ENCODE data around the gene TOB1.

The TOB1 gene

DNA sequence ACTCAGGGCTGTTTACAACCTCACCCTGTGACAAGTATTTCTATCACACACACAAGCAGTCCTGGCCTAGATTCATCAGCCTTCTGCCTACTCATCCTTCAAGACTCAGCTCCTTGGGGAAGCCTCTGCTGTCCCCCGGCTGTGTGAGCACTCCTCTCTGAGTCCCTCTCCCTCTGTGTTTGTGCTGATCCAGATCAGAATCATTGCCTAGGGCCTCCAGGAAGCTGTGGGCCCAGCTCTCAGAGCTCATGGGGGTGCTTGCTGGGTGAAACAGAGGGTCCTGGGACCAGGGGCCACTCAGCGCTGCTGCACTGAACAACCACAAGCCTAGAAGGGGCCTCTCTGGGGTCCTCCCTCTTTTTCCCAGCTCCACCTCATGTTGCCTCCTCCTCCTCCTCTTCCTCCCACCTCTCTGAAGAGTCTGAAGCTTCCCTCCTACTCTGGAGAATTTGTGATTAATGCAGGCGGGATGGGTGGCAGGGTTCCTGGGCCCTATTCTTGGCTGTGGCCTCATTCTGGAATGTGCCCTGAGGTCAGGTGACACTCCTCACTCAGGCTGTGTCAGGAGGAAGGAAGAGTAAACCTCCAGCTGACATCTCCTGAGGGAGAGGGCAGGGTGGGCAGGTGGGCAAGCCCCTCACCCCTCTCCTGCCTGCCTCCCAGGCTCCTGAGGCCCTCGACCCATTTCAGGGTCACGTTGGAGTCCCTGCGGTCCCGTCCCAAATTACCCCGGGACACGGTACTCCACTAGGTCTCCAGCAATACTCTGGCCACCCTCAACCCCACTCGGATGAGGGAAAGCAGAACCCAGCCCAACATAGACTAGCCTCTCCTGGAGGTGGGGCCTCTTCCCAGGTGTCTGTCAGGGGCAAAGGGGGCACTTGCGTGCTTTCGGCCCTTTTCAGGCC, 20.7 kb downstream of the TOB1 start:
- DNase-seq (ENCODE audit: low spot score) (peak; percentile 67), FAIRE-seq (no peak)

DNA sequence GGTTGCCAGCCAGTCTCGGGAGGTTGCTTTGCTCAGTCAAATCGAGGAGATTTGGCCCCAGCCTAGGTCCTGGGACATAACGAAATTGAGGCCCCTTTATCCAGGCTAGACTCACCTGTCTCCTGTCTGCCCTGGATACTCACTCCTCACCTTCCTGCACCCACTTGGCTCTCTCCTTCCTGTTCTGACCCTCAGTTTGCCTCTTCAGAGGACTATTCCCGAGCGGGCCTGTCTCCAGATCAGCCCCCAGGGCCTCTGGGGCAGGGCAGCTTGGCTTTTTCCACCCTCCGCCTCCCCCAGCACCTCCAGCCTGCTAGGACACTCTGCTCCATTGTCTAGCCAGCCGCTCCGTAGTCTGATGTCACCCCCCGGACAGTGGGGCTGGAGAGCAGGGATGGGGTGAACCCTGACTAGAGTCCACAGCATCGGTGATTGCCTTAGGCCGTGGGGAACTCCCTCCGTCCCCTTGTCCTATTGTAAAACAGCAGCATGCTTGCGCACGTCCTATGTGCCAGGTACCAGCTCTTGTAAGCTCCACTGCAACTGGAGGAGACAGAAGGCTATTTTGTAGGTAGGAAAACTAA, 21.9 kb downstream of the TOB1 start:
- no peak for DNase-seq (ENCODE audit: low spot score)

GRCh38 chr17:50843150-50843905, 22.8 kb downstream of the TOB1 start:
- FAIRE-seq (no peak), DNase-seq (ENCODE audit: low spot score) (no peak)

More for the DNA sequence above, 21.9 kb downstream of the TOB1 start:
- FAIRE-seq, result no peak

- peak; percentile 77 for FAIRE-seq
Measured at GRCh38 chr17:50842506-50843149, 23.5 kb downstream of the TOB1 start.

GRCh38 chr17:50841949-50842354, 24.2 kb downstream of the TOB1 start:
- DNase-seq (ENCODE audit: low spot score) (peak; percentile 85), FAIRE-seq (no peak)

More at GRCh38 chr17:50842506-50843149, 23.5 kb downstream of the TOB1 start:
- DNase-seq (ENCODE audit: low spot score), result no peak

DNA sequence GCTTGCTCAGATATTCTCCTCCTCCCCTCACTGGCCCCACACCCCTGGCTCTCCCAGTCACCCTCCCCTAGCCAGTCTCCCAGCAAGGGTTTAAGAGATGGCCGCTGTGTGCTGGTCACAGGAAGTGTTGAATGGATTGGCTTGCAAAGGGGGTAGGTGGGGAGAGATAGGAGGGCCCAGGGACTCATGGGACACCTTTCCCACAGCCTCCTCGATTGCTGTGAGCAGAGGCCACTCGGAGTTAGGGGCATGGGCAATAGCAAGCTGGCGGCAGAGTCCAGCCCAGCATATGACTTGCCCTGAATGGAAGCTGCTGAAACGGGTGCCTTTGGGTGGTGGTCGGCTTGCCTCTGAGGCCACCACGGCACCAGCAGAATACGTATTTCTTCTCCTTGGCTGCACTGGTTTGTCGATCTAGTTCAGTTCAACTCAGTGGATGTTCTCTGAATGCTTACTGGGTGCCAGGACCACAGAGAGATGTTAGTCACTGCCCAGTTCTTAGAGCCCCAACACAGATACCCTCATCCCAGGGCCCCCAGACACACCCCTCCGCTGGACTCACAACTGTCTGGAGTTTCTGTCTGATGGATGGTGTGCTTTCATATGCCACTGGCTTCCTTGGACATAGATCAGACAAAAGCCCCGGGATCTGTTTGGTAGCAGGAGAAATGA, 24.7 kb downstream of the TOB1 start:
- FAIRE-seq (no peak), DNase-seq (ENCODE audit: low spot score) (no peak)

- FAIRE-seq, result no peak
- DNase-seq (ENCODE audit: low spot score), result no peak
Measured at GRCh38 chr17:50840311-50840851, 25.8 kb downstream of the TOB1 start.

- FAIRE-seq (no peak), DNase-seq (ENCODE audit: low spot score) (no peak)
Measured at GRCh38 chr17:50839591-50840310, 26.4 kb downstream of the TOB1 start.

- DNase-seq (ENCODE audit: low spot score) (no peak), FAIRE-seq (no peak)
Measured at GRCh38 chr17:50837980-50838954, 27.9 kb downstream of the TOB1 start.

- no peak for DNase-seq (ENCODE audit: low spot score)
- no peak for FAIRE-seq
Measured at GRCh38 chr17:50837286-50837979, 28.7 kb downstream of the TOB1 start.

DNA sequence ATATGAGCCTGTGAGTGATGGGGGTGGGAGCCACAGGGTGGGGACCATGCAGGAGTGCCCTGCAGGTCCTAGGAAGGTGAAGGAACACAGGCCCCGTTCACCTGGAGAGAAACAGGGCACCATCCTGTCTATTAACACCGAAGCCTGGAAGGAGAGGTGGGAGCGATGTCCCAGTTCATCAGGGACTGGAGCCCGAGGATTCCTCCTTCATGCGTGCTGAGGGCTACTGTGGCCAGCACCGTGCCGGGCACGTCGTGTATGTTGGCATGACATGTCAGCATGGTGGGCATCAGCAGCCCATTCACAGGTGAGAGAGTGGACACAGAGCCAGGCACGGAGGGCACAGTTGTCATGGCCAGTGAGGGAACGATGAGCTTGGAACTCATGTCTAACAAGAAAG, 29.3 kb downstream of the TOB1 start:
- FAIRE-seq, result peak; percentile 77

GRCh38 chr17:50835301-50836234, 30.6 kb downstream of the TOB1 start, which contains the start of gene WFIKKN2:
Gene WFIKKN2, plus strand, starts transcription at chr17:50835586. Its CDS starts 352 bp downstream, at chr17:50835938.
- no peak for DNase-seq (ENCODE audit: low spot score)
- FAIRE-seq, result no peak

More for the DNA sequence above, 29.3 kb downstream of the TOB1 start:
- no peak for DNase-seq (ENCODE audit: low spot score)

- FAIRE-seq (no peak), DNase-seq (ENCODE audit: low spot score) (no peak)
Measured at GRCh38 chr17:50834429-50835300, 31.5 kb downstream of the TOB1 start.

- no peak for FAIRE-seq
- DNase-seq (ENCODE audit: low spot score), result no peak
Measured at GRCh38 chr17:50833510-50834428, 32.4 kb downstream of the TOB1 start.

DNA sequence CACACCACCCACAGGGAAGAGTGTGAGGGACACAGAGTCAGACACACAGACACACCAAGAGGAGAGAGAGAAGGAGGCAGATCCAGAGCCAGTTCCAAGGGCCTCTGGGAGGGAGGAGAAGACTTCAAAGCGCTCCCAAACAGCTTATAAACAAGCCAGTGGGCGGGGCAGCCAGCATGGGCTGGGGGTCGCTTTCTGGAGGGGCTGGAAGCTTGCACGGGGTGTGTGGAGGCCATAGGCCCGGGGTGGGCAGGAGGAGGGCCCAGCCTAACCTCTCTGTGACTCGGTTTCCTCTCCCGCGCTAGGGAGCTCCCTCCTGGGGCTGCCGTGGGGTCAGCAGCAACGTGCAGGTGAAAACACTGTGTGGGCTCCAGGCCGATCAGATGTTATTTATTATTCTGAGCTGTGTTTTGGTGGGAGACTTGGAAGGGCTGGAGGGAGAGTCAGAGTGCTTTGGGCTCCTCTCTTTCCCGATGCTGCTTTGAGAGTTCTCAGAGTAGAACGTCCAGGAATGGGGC, 33.2 kb downstream of the TOB1 start:
- DNase-seq (ENCODE audit: low spot score) (no peak), FAIRE-seq (no peak)

Data from urothelium cell line (cell line).